NCI-H510A treated with DMSO at 0.1 percent for 48 hours (cell line): ENCODE data around the gene ARRDC2.
"Not testable (repeated sequence)": the region's sequence is repeated elsewhere in the genome, so short reads cannot be mapped to it uniquely, and the experiment has no call there.

Experiments
- DNase-seq: peaks from one replicate; lab custom pipeline; 2025; lab: John Stamatoyannopoulos, UW

ARRDC2 gene

DNA sequence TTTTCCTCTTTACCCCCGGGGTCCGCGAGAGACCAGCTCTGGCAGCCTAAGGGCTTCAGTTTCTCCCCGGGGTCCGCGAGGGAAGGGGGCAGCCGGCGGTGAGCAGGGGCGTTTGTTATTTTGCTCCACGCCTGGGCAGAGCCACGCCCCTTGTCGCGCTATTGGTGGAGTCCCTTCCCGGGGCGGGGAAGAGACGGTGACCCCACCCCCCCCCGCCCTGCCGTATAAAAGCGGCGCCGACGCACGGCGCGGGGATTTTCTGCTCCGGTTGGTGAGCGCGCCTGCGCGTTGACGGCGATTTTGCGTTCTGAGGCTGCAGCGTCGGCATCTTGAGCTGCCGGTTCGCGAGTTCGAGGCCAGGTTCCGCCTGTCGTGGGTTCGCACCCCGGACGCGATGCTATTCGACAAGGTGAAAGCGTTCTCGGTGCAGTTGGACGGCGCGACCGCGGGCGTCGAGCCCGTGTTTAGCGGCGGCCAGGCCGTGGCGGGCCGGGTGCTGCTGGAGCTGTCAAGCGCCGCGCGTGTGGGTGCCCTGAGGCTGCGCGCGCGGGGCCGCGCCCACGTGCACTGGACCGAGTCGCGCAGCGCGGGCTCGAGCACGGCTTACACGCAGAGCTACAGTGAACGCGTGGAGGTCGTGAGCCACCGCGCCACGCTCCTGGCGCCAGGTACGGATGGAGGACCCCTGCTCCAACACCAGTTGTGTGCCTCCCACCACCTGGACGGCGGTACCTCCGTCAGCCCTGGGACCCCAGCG lies at the start of gene ARRDC2:
Gene ARRDC2 (plus strand): TSS at position 254 of the 757 bp plus-strand sequence. CDS start 141 bp downstream, at position 395.
- no peak for DNase-seq

DNA sequence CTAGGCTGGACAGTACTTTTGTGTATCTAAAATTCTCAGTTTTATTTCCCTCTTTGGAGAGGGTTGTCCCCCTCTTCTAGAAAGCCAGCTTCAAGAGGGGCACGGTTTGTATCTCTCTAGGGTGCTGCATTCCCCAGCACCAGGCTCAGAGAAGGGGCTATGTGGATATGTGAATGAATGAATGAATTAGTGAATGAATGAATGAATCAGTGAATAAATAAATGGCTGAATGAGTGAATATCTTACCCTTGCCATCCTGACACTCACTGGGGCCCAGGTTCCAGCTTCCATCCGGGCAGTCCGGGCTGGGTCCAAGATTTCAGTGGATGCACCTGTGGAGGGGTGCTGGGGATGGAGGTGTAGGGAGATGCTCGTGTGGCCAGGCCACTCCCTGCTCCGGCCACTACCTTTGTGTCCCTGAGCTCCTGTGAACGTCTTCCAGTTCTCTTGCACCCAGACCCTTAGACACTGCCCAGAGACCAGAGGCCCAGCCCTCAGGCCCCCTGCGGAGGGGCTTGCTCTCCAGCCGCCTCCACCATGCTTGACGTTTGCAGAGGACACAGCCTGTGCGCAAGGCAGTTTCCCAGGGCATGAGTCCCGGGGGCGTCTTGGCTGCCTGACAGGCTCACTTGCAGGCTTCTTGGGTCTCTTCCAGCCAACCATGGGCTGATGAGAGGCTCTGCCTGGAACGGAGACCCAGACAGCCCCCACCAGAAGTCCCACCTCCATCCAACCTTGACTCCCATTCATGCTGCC lies 43.9 kb upstream of the ARRDC2 start:
- DNase-seq: no peak

DNA sequence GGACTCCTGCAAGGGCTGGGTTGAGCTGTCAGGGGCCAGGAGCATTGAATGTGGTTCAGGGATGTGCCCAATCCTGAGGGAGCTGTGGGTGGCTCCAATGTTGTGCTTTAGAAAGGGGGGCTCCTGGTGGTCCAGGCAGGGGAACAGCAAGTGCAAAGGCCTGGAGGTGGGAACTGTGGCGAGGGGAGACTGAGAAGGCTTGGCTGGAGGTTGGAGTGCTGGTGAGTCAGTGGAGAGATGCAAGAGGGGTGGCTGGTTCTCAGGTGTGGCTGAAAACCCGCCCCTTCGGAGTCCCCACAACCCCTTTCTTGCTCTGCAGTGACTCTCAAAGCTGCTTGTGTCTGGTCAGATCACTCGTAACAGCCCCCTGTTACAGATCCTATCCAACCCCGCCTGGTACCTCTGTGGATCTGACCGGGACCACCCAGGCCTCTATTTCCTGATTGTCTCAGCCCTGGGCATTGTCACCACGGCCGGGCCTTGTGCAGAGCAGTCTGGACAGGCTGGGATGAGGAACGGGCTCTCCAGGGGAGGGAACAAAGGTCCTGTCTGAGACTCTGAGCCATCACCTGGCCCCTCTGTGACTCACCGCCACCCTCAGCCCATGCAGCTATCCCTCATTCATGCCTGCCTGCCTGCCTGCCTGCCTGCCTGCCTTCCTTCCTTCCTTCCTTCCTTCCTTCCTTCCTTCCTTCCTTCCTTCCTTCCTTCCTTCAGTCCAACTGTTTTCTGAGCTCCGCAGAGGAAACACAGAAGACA lies 42.4 kb upstream of the ARRDC2 start:
- no peak for DNase-seq

- DNase-seq: no peak
Observed at GRCh38 chr19:17966129-17966483, 41.9 kb upstream of the ARRDC2 start.

GRCh38 chr19:17966550-17967256 lies 41.3 kb upstream of the ARRDC2 start, which contains the start of gene KCNN1:
Gene KCNN1 (plus strand): TSS chr19:17967107. CDS start chr19:17973889, 6,782 bp downstream.
- no peak for DNase-seq

DNA sequence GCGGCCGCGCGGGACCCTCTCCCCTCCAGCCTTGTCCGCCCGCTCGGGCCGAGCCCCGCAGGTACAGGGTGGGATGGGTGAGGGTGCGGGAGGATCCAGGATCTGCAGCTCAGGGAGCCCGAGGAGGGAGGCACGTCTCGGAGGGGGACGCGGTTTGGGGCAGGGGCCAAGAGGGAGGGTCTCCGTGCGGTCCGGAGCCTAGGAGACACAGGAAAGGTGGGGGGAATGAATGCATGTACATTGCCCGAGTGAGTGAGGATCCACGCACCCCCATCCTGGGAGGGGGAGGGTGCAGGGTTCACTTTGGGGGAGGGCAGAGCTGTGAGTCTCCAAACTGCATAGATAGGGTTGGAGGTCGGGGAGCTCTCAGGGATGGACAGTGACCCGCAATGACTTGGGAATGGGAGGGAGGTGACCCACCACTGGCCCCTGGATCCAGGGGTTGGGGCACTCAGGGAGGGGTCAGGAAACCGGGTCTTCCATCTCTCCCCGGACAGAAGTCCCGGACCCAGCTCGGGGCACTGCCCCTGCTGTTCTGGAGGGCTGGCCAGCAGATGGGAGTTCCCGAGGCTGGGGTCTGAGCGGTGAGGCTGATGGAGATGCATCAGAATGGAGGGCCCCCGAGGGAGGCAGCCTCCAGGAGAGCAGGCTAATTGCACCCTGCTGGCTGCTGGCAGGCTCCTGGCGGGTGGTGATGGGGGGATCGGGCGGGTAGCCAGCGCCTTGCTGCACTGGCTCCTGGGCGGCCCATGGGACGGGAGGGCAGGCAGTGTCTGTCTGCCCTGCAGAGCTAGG lies 40.5 kb upstream of the ARRDC2 start:
- DNase-seq: no peak

GRCh38 chr19:17968362-17968761 lies 39.6 kb upstream of the ARRDC2 start:
- no peak for DNase-seq

DNA sequence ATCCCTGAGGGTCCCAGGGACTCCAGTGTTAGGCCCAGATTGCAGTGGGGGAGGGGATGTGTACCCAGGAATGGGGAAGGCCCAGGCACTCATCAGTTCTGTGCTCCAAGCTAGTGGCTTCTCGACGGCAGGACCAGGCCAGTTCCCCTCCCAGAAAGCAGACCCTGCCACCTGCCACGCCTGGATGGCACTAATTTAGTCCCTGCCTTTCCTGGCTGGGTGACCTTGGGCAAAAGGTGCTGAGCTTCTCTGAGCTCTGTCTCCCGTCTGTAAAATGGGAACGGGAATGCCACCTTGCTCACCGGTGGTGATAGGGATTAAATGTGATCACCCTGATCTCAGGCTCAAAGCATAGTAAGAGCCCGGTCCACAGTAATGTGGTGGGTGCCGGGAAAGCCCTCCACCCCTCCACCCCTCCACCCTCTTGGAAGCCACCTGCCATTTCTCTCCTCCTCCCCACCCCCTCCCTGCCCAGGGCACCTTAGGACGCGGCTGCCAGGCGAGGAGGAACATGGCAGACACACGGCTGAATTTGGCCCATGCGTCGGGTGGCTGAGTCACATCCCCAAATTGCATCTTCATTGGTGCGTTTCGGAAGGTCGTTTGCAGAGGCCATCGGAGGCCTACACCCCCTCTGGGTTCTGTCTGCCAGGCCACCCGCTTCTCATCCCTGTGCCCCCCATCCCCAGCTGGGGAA lies 38.7 kb upstream of the ARRDC2 start:
- DNase-seq: no peak

DNA sequence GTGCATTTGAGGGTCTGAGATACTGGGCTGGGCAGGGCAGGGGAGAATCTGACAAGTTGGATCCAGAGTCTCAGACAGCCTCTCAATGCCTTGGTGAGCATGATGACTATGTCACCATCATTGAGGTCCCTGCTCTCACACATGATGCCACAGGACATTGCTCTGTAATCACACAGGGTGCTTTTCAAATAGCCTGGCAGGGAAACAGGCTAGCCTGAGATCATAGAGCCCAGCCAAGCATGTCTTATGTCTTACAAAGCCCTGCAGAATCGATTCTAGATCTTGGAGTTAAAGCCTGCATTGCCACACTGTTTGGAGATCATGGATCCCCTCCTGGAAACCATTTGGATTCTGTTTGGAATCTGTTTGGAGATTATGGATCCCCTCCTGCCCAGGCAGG lies 35.7 kb upstream of the ARRDC2 start:
- DNase-seq: no peak

GRCh38 chr19:17973759-17974158 lies 34.2 kb upstream of the ARRDC2 start:
- no peak for DNase-seq

- DNase-seq: no peak
Observed at GRCh38 chr19:17974551-17974950, 33.4 kb upstream of the ARRDC2 start.

- DNase-seq: no peak
Observed at GRCh38 chr19:17975032-17975431, 32.9 kb upstream of the ARRDC2 start.

- no peak for DNase-seq
Observed at GRCh38 chr19:17977021-17977420, 30.9 kb upstream of the ARRDC2 start.

DNA sequence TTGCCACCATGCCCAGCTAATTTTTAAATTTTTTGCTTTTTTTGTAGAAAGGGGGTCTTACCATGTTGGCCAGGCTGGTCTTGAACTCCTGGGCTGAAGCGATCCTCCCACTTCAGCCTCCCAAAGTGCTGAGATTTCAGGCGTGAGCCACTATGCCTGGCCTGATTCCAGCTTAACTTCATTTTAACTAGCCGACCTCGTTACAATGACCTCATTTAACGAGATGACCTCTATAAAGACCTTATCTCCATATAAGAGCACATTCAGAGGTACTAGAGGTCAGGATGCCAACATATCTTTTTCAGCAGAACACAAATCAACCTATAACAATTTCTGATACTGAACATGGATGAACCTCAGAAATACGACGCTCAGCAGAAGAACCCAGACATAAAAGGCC lies 30.5 kb upstream of the ARRDC2 start:
- DNase-seq: no peak

- DNase-seq: no peak
Observed at GRCh38 chr19:17981611-17982010, 26.4 kb upstream of the ARRDC2 start.

GRCh38 chr19:17982430-17982829 lies 25.5 kb upstream of the ARRDC2 start:
- DNase-seq: no peak

DNA sequence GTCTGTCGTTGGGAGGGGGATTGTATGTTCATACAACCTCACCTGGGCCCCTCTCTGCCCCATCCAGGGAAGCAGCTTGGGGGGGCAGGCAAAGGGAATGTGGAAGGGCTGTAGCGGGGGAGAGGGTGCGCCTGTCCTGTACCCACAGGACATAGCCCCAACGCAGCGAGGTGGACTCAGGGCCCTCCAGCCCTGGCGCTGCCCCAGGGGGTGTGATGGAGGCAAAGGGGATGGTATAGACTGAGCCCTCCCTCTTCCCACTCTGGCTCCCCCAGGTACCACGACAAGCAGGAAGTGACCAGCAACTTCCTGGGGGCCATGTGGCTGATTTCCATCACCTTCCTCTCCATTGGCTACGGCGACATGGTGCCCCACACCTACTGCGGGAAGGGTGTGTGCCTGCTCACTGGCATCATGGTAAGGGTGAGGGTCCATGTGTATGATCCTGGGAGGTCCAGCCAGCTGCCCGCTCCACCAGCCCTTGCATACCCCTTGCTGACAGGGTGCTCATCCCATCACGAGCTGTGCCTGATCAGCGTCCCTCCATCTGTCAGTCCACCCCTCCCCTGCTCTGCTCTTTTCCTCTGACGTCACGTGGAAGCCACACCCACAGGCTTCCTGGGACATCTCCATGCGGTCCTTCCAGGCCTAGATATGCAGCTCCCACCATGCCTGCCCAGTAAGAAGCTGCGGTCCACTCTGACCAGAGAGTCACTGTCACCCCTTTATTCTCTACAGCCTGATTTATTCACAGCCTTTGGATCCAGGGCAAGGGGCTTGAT lies 22.7 kb upstream of the ARRDC2 start:
- no peak for DNase-seq

DNA sequence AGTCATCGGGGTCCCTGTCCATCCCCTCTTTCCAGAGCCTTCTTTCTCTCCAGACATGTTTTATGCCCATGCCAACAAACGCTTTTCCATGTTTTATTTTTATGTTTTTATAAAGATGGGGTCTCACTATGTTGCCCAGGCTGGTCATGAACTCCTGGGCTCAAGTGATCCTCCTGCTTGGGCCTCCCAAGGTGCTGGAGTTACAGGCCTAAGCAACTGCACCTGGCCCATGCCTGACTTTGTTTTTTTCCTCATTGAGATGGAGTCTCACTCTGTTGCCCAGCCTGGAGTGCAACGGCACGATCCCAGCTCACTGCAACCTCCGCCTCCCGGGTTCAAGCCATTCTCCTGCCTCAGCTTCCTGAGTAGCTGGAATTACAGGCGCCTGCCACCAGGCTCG lies 21.4 kb upstream of the ARRDC2 start:
- DNase-seq: not testable (repeated sequence)

DNA sequence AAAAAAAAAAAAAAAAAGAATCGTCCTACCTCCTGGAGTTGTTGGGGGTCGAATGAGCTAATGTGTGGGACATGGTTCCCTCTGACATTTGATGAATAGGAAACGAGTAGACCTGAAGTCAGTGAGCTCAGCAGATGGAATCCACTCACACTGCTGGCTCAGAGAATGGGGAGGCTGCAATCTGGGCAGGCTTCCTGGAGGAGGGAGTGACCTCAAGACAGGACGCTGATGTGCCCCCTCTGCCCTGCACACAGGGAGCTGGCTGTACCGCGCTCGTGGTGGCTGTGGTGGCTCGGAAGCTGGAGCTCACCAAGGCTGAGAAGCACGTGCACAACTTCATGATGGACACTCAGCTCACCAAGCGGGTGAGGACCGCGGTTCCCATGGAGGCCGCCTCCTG lies 19.8 kb upstream of the ARRDC2 start:
- no peak for DNase-seq
